GM18511 (cell line): Measurements from ENCODE around the gene ART3.
A peak's percentile ranks its signal among the peaks of the same experiment; 100 is the strongest.
"Not testable (repeated sequence)": the region's sequence is repeated elsewhere in the genome, so short reads cannot be mapped to it uniquely, and the experiment has no call there.

Experiments used
- ATAC-seq: cut with Tn5 transposase; IDR thresholded peaks from one replicate; pipeline ENCODE4 v1.9.1; 2021; ENCODE audit warnings: mild to moderate bottlenecking, moderate library complexity; ENCODE audit not compliant: unreplicated experiment

Gene ART3, protein sequence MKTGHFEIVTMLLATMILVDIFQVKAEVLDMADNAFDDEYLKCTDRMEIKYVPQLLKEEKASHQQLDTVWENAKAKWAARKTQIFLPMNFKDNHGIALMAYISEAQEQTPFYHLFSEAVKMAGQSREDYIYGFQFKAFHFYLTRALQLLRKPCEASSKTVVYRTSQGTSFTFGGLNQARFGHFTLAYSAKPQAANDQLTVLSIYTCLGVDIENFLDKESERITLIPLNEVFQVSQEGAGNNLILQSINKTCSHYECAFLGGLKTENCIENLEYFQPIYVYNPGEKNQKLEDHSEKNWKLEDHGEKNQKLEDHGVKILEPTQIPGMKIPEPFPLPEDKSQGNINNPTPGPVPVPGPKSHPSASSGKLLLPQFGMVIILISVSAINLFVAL

DNA sequence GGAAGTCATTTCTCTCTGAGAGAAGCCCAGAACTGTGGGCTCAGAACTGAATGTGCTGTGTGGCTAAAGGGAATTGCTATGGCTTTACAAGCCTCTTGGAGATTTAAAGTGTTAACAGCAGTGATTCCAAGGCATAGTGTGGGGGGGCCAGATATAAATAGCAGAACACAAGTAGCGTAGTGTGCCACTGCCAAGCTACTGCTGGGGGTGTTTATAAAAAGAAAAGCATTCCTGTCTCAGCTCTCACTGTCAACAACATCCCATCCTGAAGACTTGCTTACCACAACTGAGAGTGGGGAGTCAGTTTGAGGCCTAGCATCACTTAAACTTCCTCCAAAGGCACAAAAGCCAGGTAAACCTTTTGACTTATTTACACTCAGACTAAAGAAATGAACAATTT, at the start of gene ART3:
Gene ART3, plus strand, starts transcription at position 242 of the 400 bp plus-strand sequence. CDS start 1,181 bp downstream, outside the sequence.
- no peak for ATAC-seq

DNA sequence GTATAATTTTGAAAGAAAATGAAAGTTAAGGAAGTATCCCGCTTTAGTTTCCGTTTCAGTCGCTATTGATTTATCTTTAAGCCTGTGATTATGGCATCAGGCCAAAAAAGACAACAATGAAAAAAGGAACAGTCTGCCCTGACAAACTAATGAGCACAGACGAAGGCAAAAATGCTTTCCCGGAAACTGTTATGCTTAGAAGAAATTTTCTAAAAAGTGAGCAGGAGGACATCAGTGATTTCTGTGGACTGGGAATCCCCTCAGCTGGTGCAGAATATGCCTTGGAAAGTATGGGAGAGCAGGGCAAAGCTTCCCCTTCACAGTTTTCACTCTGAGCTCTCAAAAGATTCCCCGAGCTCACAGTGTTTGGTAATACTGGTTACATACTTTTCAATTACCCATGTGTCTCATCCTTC, 46.2 kb upstream of the ART3 start:
- ATAC-seq: no peak

DNA sequence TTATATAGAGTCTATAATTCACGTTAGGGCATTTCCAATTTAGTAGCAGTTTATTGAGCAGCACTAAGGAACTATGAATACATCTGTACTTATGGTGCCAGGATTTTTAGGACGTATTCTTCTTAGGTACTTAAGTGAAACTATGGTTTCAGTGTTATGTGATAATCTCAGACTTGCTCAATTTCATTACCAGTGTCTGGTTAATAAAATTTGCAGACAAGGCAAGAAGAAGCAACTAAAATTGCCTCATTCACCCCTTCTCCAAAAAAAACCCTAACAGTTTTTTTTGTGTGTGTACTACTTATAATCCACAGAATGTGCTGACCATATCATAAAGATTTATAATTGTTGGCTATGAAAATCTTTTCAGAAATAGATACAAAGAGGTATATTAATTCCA, 45.2 kb upstream of the ART3 start:
- ATAC-seq: no peak

DNA sequence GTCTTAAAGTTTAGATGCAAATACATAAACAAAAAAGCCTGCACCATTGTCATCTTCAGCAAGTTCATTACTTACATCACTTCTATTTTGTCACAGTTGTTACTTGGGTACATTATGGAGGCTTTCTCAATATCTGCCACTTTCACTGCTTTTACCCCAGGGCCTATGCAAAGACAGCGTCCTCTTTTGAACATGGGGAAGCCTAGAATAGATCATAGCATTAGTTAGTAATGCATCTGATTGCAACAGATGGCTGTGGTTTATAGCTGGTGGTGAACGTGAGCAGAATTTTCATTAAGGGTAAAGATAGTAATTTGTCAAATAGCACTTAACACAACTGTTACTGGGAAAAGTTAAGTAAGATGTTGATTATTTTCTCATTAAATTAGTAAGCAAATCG, 39.4 kb upstream of the ART3 start:
- ATAC-seq: no peak

DNA sequence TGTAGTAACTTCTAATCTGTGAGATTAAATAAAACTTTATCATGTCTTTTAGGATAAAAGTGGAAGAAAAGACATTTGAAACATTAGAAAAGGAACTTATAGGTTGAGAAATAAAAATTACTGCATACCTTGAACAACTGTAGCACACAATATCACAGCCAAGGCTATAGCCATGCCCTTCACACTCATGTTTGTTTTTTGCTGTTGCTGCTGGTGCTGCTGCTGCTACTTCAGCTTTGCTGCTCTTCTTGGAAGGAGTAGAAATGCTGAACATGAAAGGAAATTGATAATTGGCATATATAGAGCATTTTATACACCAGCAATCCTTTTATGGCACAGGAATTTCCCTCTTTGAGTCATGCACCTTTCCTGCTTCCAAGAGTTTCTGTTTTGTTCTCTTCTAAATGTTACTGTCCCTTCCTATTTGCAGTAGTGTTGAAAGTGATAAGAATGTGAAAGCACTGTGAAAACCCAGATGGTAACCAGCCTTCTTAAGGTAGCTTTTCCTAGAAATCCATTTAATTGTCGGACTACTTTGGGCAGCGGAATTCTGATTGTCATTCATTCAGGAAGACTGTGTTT, 38.6 kb upstream of the ART3 start, which contains the start of gene CXCL11:
Gene CXCL11, minus strand, starts transcription at position 272 of the 582 bp plus-strand sequence. Its CDS starts 83 bp downstream, at position 189.
- ATAC-seq: no peak

DNA sequence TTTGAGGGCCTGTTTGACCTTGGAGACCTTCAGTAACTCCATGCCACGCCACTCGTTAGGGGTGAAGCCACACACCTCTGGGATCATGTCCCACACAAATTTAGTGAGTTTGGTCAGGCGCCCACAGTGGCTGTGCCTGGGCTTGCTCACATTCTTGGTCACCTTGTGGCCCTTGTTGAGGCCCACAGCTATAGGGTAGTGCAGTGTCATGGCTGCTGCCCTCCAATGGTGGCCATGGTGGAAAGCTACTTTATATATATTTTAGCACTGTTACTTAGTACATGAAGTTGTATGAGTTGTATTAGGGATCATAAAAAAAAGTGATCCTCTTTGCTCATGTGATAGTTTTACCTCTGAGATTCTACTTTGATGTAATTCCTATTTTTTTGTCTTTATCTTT, 37.7 kb upstream of the ART3 start:
- ATAC-seq: peak; percentile 68

DNA sequence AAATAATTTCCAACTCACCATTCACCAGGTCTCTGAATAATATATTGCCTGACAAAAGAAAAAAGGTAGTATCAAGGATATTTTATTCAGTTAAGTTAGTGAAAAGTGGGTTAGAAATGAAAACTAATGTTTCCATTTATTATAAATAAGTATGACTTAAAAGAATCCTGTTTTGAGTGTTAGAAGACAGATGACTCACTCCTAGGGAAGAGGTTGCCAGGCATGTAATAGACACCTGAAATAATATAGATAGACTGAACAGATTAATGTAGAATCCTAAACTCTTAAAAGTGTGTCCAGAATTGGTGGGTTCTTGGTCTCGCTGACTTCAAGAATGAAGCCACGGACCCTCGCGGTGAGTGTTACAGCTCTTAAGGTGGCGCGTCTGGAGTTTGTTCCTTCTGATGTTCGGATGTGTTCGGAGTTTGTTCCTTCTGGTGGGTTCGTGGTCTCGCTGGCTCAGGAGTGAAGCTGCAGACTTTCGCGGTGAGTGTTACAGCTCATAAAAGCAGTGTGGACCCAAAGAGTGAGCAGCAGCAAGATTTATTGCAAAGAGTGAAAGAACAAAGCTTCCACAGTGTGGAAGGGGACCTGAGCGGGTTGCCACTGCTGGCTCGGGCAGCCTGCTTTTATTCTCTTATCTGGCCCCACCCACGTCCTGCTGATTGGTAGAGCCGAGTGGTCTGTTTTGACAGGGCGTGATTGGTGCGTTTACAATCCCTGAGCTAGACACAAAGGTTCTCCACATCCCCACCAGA, 32.1 kb upstream of the ART3 start:
- ATAC-seq: not testable (repeated sequence)

DNA sequence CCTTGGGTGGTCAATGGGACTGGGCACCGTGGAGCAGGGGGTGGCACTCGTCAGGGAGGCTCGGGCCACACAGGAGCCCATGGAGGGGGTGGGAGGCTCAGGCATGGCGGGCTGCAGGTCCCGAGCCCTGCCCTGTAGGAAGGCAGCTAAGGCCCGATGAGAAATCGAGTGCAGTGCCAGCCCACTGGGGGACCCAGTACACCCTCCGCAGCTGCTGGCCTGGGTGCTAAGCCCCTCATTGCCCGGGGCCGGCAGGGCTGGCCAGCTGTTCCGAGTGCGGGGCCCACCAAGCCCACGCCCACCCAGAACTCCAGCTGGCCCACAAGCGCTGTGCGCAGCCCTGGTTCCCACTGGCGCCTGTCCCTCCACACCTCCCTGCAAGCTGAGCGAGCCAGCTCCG, 31.2 kb upstream of the ART3 start:
- not testable (repeated sequence) for ATAC-seq

DNA sequence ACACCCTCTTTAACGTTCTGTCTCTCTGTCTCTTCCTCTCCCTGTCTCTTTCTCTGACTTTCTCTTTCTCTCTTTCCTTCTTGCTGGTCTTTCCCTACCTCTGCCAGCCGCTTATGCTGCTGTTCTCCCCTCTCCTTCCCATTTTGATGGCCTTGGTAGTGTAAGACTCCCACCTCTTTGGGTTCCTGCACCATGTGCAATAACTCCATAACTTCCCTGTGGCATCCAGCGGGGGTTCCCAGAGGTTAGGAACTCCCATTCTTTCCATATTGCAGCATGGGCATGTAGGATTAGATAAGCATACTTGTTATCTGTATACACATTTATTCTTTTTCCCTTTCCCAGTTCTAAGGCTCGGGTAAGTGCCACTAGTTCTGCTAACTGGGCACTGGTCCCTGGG, 29.8 kb upstream of the ART3 start:
- not testable (repeated sequence) for ATAC-seq

DNA sequence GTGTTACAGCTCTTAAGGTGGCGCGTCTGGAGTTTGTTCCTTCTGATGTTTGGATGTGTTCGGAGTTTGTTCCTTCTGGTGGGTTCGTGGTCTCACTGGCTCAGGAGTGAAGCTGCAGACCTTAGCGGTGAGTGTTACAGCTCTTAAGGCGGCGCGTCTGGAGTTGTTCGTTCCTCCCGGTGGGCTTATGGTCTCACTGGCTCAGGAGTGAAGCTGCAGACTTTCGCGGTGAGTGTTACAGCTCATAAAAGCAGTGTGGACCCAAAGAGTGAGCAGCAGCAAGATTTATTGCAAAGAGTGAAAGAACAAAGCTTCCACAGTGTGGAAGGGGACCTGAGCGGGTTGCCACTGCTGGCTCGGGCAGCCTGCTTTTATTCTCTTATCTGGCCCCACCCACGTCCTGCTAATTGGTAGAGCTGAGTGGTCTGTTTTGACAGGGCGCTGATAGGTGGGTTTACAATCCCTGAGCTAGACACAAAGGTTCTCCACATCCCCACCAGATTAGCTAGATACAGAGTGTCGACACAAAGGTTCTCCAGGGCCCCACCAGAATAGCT, 24.6 kb upstream of the ART3 start:
- ATAC-seq: not testable (repeated sequence)

DNA sequence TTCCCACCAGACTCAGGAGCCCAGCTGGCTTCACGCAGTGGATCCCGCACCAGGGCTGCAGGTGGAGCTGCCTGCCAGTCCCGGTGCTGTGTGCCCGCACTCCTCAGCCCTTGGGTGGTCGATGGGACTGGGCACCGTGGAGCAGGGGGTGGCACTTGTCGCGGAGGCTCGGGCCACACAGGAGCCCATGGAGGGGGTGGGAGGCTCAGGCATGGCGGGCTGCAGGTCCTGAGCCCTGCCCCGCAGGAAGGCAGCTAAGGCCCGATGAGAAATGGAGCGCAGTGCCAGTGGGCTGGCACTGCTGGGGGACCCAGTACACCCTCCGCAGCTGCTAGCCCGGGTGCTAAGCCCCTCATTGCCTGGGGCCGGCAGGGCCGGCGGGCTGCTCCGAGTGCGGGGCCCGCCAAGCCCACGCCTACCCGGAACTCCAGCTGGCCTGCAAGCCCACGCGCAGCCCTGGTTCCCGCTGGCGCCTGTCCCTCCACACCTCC, 23.9 kb upstream of the ART3 start:
- not testable (repeated sequence) for ATAC-seq

DNA sequence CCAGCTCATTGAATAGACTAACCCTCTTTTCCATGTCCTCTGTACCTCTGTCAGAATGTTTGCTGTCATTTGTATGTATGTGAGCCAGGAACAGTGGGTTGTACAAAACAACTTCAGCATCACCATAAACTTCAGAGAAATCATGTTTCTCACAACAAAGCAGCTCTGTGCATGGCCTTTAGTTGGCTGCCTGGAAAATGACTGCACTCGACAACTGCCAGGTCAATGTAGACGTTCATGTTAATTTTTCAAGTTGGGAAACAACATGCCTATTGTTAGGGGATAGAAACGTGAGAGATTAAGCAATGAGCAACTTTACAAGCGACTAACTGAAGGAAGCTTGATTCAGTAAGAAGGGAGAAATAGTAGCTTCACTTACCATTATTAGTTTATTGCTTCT, 20.8 kb upstream of the ART3 start:
- ATAC-seq: no peak

DNA sequence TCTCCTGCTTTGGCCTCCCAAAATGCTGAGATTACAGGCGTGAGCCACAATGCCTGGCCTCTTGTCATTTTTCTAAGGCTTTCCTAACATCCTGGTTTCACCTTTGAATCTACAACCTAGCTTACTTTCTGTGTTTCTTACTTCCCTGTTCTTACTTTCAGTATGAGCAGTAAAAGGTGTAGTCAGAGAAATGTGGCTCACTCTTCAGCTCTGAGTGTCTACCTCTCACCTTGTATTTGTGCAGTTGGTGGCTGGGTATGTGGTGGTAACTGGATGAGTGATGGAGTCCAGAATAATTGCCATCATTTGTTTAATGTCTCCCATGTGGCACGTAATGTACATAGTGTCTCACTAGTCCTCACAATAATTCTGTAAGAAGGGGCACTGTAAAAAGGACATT, 19.5 kb upstream of the ART3 start:
- peak; percentile 97 for ATAC-seq

DNA sequence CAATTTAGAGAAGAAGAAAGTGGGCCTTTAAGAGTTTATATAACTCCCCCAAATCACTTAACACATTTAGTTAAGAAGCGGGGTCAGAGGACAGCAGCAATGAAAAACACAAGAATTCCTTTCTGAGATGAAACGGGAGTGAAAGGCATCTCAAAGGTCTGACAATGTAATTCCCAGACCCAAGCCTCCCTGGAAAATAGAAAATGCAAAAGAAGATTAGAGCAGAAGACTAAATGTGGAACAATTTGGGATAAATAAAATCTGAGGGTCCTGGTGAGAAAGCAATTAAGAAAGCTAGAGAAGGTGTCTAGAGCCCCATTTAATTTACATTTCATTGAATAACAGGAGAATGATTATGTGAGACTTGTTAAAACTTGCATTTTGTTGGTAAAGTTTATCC, 19.1 kb upstream of the ART3 start:
- ATAC-seq: no peak

DNA sequence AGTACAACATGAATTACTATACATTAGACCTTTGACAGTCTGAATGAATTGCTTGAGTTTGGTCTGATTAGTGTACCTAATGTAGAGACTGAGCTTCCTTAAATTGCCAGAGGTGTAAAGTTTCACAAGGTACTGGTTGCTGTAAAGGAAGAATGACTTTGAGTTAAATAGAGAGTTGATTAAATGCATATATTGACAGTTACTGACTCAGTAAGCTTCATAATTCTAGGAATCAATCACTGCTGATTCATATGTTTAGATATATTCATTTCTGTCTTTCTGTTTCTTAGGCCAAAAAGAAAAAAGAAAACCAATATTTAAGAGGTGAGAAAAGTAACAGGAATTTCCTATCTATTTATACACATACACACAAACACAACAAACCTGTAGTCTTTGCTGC, 16.2 kb upstream of the ART3 start:
- ATAC-seq: peak; percentile 48

DNA sequence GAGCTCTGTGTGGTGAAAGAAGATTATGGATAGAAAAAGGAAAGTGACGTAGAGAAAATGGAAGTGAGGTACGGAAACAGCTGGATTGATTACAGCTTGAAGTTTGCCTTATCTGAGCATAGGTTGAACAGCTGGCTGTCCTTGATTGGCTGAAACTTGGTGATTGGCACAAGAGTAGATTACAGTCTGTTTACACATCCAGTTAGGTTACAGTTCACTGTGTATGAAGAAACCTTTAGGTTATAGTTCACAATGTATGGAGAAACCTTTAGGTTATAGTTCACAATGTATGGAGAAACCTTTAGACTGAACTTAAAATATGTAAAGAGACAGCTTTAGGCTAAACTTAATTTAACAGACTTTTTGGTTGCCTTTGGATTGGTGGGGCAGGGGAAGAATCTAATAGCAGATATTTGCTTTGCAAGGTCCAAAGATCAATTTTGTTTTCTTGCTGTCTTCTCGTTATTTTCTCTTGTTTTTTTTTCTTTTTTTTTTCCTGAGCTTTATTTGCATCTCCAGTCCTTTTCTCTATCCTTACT, 15.6 kb upstream of the ART3 start:
- no peak for ATAC-seq

DNA sequence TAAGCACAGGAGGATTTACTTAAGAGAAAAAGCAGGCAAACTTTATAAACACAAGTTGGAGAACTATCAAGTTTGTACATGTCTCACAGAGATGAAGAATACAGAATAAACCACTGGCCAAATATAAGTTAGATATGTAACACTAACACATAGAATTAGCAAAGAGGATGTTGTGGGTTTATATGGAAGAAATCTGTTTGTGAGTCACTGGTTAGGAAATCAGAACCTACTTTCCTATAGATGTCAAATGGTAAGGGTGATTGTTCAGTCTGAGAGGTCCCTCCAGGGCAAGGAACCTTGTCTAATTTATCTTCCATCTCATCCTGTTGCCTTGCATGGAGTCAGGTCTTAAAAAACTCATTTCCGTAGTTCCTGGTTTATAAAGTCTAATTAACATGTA, 14.8 kb upstream of the ART3 start:
- ATAC-seq: no peak

DNA sequence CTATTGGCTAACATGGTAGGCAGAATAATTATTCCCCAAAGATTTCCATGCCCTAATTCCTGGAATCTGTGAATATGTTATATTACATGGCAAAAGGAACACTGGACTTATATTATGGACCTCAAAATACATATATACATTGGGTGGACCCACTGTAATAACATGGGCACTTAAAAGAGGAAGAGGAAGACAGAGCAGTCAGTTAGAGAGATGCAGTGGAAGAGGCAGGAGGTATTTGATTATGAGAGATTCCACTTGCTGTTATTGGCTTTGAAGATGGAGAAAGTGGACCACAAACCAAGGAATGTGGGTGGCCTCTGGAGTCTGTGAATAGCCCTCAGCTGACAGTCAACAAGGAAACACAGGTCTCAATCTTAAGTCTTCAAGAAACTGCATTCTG, 14.0 kb upstream of the ART3 start:
- ATAC-seq: no peak

DNA sequence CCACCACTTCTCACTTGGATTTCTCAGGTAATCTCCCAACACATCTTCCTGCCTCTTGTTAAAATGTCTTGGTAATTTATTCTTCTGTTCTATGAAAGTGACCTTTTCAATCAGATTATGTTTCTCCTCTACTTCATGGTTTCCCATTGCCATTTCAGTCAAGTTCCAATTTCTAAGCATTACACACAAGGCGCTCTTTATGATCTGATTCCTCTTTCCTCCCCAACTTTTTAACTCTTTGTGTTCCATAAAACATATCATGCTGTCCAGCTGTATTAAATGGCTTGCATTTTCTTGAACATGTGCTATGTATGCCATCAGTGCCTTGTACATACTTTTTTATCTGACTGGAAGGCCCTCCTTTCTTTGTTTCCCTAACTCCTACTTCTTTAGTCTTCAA, 13.1 kb upstream of the ART3 start:
- no peak for ATAC-seq

DNA sequence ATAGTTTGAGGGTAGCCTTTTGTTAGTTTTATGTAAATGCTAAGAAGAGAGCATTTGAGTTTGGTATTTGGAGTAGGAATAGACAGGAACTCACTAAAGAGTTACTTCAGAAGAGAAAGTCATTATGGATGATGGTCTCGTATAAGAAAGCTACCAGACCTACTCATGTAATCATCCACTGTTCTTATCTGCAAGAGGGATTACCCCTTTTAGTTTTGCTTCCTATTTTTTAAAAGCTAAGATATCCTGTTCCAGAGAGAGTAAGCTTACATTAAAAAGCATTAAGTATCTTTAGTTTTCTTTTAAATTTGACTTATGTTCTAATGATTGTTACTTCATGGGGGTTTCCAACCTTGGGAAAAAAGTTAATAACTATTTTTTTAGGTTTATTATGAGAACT, 12.5 kb upstream of the ART3 start:
- ATAC-seq: peak; percentile 61

DNA sequence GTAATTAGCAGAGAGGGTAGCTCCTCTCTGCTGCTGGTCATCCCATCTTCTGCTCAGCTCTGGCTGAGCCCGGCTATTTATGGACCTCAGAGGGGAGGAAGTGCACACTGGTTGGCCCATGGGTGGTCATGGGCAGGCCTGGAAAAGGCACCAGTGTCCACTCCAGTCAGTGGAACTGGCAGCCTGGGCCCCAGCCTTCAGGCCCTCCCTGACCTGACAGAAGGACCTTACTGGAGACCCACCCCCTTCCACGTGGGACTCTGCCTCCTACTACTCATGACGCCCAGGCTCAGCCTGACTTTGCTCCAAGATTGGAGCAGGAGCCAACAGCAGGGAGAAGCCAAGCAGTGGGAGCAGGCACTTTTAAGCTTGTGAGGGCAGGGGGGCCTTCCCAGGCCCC, 8.0 kb upstream of the ART3 start:
- ATAC-seq: no peak
